Body of pancreas (tissue), 4 donors: ENCODE results near the gene FAM120C. TPM values are rescaled to one million over a fixed set of nuclear protein-coding genes. Genes with fewer than 3 reads are reported as not detected.

Experiments used
- ATAC-seq: fragments of 150-250 bp; one replicate; pipeline ENCODE4 v1.9.1; 2016
- DNase-seq, 4 donors: peaks; one replicate each; pipeline ENCODE4 v3.0.0-alpha.2; 2019
- H3K27ac ChIP-seq, 4 donors: fragments of 200-600 bp; sonication (generic); 1 replicate in 3 of 4; 2 replicates in 1 of 4; pipeline versions ENCODE4 v1.5.1 to v1.6.1; 2016 to 2019; ENCODE audit warnings: mild to moderate bottlenecking in 1 of 4, mixed read lengths in 1 of 4, moderate library complexity in 1 of 4
- H3K27me3 ChIP-seq, 2 donors: fragments of 200-600 bp; sonication (generic); one replicate each; pipeline ENCODE4 v1.6.0; 2016; ENCODE audit warnings: mild to moderate bottlenecking in 1 of 2
- H3K36me3 ChIP-seq, 2 donors: fragments of 200-600 bp; sonication (generic); replicated peaks in 1 of 2; 2 replicates each; pipeline ENCODE4 v1.5.1; 2016; ENCODE audit warnings: low read depth in 2 of 2; ENCODE audit not compliant: insufficient read depth in 1 of 2
- H3K4me1 ChIP-seq: fragments of 200-600 bp; sonication (generic); one replicate; pipeline ENCODE4 v1.6.0; 2016
- H3K4me3 ChIP-seq, 2 donors: fragments of 200-600 bp; sonication (generic); 1 replicate in 1 of 2; 2 replicates in 1 of 2; pipeline ENCODE4 v1.5.1; 2016 to 2019
- H3K9me3 ChIP-seq, 3 donors: fragments of 200-600 bp; sonication (generic); 1 replicate in 2 of 3; 2 replicates in 1 of 3; pipeline ENCODE4 v1.5.1; 2016
- POLR2A ChIP-seq, 3 donors: fragments of 450-650 bp; IDR thresholded peaks; one replicate each; pipeline ENCODE4 v1.6.1; 2016; ENCODE audit warnings: antibody characterized with exemption in 3 of 3, mild to moderate bottlenecking in 2 of 3
- WGBS, 2 donors: methylation state at CpG; one replicate each; pipeline ENCODE4 v1.1.5; 2017; 5-methylcytosine and 5-hydroxymethylcytosine counted together
- intact Hi-C: fragments of 100-400 bp; cut with DNase I; formaldehyde crosslinking; loops from one replicate; pipeline ENCODE4 v1.15.1; 2023
- total RNA-seq, 2 donors: library from RNA; depleted of rRNA; stranded (reverse); fragments of >200 nt; gene quantifications; one replicate each; pipeline ENCODE4 v1.1.0, GENCODE V29; 2016
- TF ChIP-seq, protein P1 (sequence below), 7 experiments: fragments of 450-650 bp in 4 of 7; fragments of 200-600 bp in 3 of 7; sonication (generic) in 3 of 7; IDR thresholded peaks; one replicate each; pipeline ENCODE4 v1.5.1; 2016 to 2019; ENCODE audit warnings: antibody characterized with exemption in 7 of 7

FAM120C gene, protein sequence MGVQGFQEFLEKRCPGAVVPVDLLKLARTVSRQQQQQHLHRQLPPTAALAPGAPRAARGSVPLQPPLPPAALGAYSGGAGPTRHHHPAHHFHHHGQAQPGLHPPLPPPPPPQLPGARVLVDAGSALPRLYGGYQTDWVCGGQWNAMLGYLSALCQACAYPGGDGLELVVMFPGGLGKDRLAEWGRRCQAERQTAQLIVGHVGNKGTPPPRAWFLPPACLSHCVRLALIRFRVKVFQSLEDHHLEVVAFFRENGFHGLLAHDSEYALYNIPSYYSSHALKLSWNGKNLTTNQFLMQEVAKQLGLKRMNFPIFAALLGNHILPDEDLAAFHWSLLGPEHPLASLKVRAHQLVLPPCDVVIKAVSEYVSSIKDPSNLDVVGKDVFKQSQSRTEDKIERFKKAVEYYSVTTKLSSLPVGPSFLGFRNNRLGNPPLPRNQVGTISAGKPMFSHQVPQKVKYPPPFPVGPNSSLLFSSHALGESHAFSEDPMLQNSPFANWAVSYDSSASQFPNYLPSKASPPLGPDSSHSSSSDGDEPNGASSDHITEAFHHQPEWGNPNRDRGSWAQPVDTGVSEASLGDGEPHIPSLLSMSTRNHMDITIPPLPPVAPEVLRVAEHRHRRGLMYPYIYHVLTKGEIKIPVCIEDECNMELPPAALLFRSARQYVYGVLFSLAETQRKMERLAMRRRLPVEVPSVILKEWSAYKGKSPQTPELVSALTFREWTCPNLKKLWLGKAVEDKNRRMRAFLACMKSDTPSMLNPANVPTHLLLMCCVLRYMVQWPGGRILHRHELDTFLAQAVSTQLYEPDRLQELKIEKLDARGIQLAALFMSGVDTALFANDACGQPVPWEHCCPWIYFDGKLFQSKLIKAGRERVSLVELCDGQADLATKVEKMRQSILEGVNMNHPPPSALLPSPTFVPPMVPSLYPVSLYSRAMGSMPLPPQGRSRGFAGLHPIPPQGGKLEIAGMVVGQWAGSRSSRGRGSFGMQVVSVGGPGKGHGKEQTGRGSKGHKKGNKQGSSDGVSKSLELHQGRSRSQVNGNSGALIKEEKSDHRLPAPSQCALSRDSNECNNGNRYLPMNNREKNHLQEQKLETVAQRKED
- 1 to 10 TPM; 4.2 to 5.6 TPM for total RNA-seq

DNA sequence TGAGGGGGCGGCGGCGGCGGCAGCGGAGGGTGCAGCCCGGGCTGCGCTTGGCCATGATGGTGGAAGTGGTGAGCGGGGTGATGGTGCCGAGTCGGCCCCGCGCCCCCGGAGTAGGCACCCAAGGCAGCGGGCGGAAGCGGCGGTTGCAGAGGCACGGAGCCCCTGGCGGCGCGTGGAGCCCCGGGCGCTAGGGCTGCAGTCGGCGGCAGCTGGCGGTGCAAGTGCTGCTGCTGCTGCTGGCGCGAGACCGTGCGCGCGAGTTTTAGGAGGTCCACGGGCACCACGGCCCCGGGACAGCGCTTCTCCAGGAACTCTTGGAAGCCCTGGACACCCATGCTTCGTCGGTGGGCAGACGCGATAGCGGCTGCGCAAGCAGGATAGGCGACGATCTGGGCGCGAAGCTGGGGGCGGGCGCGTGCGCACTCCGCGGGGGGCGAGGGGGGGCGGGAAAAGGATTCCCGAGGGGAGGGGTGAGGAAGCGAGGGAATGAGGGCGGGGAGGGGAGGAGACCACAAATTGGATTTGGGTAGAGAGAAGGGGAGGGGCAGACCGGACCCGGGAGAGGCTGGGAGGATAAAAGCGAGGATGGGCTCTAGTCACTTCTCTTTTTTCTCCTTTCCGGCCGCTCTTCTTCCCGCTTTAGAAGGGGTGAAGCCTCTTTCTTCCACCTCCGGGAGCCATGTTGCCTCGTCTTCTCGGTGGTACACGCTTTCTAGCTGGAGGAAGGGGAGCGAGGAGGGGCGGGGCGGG lies at the start of gene FAM120C:
TSS of gene FAM120C (minus strand) at position 391 of the 750 bp plus-strand sequence. CDS start at position 335, 56 bp downstream.
- 0% methylated on average over 19 to 52 of the region's 70 CpGs for WGBS, 2 donors
- TF ChIP-seq POLR2A (IDR thresholded peaks at IDR 0.05), result peak in 2 of 3 donors; percentile 45 to 56
- TF ChIP-seq, protein P1, sequence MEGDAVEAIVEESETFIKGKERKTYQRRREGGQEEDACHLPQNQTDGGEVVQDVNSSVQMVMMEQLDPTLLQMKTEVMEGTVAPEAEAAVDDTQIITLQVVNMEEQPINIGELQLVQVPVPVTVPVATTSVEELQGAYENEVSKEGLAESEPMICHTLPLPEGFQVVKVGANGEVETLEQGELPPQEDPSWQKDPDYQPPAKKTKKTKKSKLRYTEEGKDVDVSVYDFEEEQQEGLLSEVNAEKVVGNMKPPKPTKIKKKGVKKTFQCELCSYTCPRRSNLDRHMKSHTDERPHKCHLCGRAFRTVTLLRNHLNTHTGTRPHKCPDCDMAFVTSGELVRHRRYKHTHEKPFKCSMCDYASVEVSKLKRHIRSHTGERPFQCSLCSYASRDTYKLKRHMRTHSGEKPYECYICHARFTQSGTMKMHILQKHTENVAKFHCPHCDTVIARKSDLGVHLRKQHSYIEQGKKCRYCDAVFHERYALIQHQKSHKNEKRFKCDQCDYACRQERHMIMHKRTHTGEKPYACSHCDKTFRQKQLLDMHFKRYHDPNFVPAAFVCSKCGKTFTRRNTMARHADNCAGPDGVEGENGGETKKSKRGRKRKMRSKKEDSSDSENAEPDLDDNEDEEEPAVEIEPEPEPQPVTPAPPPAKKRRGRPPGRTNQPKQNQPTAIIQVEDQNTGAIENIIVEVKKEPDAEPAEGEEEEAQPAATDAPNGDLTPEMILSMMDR (IDR thresholded peaks at IDR 0.05), result no peak
- Histone ChIP-seq H3K27me3 (no peaks in the 10 kb centered on the region), H3K9me3 (no peaks in the 10 kb centered on the region), H3K36me3 (no peaks in the 10 kb centered on the region), H3K4me1 (peaks cover 35% of the 10 kb centered on the region), H3K4me3 (peak within 1 kb of the TSS; percentile 61 to 74), H3K27ac (peak within 1 kb of the TSS; percentile 72 to 90 (median 84))
- DNase-seq, result peak; percentile 63 to 68 (median 66)
- intact Hi-C loops, result no loop called here
- peak; percentile 89 for ATAC-seq

DNA sequence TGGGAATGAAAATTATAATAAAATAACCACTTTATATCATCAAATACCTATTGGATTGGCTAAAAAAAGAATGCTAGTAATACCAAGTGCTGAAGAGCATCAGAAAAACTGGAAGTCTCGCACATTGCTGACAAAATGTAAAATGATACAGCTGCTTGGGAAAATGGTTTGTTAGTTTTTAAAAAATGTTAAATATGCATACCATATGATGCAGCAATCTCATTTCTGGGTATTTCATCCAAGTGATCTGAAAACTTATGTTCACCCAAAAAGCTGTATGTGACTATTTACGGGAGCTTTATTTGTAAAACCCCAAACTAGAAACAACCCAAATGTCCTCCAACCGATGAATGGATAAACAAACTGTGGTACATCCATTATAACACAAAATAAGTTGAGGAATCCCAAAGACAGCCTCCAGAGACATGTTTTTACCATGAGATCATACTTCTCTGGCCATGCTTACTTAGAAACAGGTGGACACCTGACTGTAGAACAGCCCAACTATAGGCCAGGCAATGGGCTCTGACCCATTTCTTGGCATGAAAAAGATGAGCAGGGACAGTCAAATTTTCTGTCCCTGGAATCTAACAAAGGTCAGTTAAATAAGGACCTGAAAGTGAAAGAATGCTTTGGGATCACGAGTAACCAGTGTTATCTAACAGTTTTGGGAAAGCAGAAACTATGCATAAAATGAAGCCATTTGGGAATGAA lies 47.5 kb upstream of the FAM120C start:
- WGBS, 2 donors, result 73 to 84% methylated on average over 4 of the region's 4 CpGs
- H3K27me3 ChIP-seq, result no peaks in the 10 kb centered on the region
- ATAC-seq, result no peak
- H3K9me3 ChIP-seq, result no peaks in the 10 kb centered on the region
- TF ChIP-seq, protein P1 (IDR thresholded peaks at IDR 0.05), result no peak
- TF ChIP-seq POLR2A (IDR thresholded peaks at IDR 0.05), result no peak
- DNase-seq, result no peak
- no peaks in the 10 kb centered on the region for H3K4me1 ChIP-seq
- no peaks in the 10 kb centered on the region for H3K36me3 ChIP-seq
- intact Hi-C loops, result no loop called here
- no peak overlapping the region for H3K27ac ChIP-seq
- H3K4me3 ChIP-seq, result no peak overlapping the region

DNA sequence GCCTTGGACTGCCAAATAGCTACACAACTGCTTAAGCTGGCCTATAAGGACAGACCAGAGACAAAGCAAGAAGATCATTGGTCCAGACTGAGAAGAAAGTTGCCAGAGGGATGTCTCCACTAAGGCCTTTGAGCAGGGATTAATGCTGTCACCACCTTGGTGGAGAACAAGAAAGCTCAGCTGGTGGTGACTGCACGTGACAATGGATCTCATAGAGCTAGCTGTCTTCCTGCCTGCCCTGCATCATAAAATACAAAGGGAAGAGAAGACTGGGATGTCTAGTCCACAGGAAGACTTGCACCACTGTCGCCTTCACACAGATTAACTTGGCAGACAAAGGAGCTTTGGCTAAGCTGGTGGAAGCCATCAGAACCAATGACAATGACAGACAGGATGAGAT lies 40.5 kb upstream of the FAM120C start:
- 73 to 100% methylated on average over 2 of the region's 2 CpGs for WGBS, 2 donors
- TF ChIP-seq POLR2A (IDR thresholded peaks at IDR 0.05), result no peak
- TF ChIP-seq, protein P1 (IDR thresholded peaks at IDR 0.05), result no peak
- no peak for ATAC-seq

DNA sequence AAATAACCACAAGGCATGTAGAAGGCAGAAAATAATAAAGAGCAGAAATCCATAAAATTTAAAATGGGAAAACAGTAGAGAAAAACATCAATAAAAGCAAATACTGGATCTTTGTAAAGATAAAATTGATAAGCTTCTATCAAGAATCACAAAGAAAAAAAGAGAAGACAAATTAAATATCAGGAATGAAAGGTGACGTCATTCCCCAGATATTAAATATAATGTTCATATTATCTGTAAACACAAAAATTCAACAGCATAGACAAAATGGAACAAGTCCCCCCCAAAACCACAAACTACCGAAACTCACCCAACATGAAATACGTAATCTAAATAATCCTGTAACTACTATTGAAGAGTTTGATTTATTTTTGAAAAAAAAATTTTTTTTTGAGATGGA lies 30.5 kb upstream of the FAM120C start:
- Histone ChIP-seq H3K27me3 (no peaks in the 10 kb centered on the region), H3K4me3 (no peak overlapping the region), H3K27ac (no peak overlapping the region), H3K4me1 (no peaks in the 10 kb centered on the region), H3K9me3 (no peaks in the 10 kb centered on the region), H3K36me3 (no peaks in the 10 kb centered on the region)
- no peak for TF ChIP-seq POLR2A (IDR thresholded peaks at IDR 0.05)
- TF ChIP-seq, protein P1 (IDR thresholded peaks at IDR 0.05), result no peak
- no peak for ATAC-seq
- intact Hi-C loops, result no loop called here
- WGBS, 2 donors, result 89 to 92% methylated on average over 3 of the region's 3 CpGs
- no peak for DNase-seq

More for the DNA sequence above, 40.5 kb upstream of the FAM120C start:
- Histone ChIP-seq H3K36me3 (no peaks in the 10 kb centered on the region), H3K4me3 (no peak overlapping the region), H3K9me3 (no peaks in the 10 kb centered on the region), H3K4me1 (no peaks in the 10 kb centered on the region), H3K27ac (no peak overlapping the region), H3K27me3 (no peaks in the 10 kb centered on the region)
- no peak for DNase-seq
- intact Hi-C loops, result no loop called here
